Astrocyte (in vitro differentiated cells and primary cell): ENCODE data around the gene MARK4. TPM values are rescaled to one million over a fixed set of nuclear protein-coding genes. Genes with fewer than 3 reads are reported as not detected.

Experiments
- DNase-seq: peaks from one replicate; pipeline ENCODE4 v3.0.0-alpha.2; 2010; ENCODE audit warnings: low read depth
- FAIRE-seq: peaks from 2 replicates; lab custom pipeline; 2011; peaks lifted over from hg19 to GRCh38; lab: Jason Lieb, UNC
- H2AFZ ChIP-seq: 2 replicates; pipeline ENCODE4 v1.6.0; 2012; ENCODE audit warnings: low read depth, low read length, inconsistent platforms
- H3K27ac ChIP-seq: 2 replicates; pipeline ENCODE4 v1.5.1; 2011; ENCODE audit warnings: low read depth, low read length, inconsistent platforms
- H3K27me3 ChIP-seq: 2 replicates; pipeline ENCODE4 v1.6.0; 2011; ENCODE audit warnings: low read length, inconsistent platforms; ENCODE audit not compliant: insufficient read depth
- H3K36me3 ChIP-seq: 2 replicates; pipeline ENCODE4 v1.5.1; 2011; ENCODE audit warnings: low read length, inconsistent platforms; ENCODE audit not compliant: insufficient read depth
- H3K4me1 ChIP-seq: 2 replicates; pipeline ENCODE4 v1.5.1; 2011; ENCODE audit warnings: low read length, inconsistent platforms; ENCODE audit not compliant: insufficient read depth
- H3K4me2 ChIP-seq: 2 replicates; pipeline ENCODE4 v1.6.0; 2012; ENCODE audit warnings: low read length, inconsistent platforms
- H3K4me3 ChIP-seq: 2 replicates; pipeline ENCODE4 v1.5.1; 2011; ENCODE audit warnings: low read depth, mild to moderate bottlenecking, low read length, inconsistent platforms; ENCODE audit not compliant: insufficient read depth
- H3K79me2 ChIP-seq: 2 replicates; pipeline ENCODE4 v1.6.0; 2012; ENCODE audit warnings: mild to moderate bottlenecking, low read length, inconsistent platforms; ENCODE audit not compliant: insufficient read depth
- H3K9ac ChIP-seq: 2 replicates; pipeline ENCODE4 v1.6.0; 2012; ENCODE audit warnings: mild to moderate bottlenecking, low read length, inconsistent platforms
- H3K9me3 ChIP-seq: 2 replicates; pipeline ENCODE4 v1.5.1; 2012; ENCODE audit warnings: low read depth, mild to moderate bottlenecking, low read length, inconsistent platforms; ENCODE audit not compliant: insufficient read depth
- H4K20me1 ChIP-seq: 2 replicates; pipeline ENCODE4 v1.6.0; 2012; ENCODE audit warnings: low read length, inconsistent platforms; ENCODE audit not compliant: insufficient read depth
- H3K27ac Mint-ChIP-seq: one replicate; pipeline ENCODE4 v1.8.0; 2021; ENCODE audit warnings: mild to moderate bottlenecking, mixed read lengths; ENCODE audit not compliant: unreplicated experiment
- H3K27me3 Mint-ChIP-seq: one replicate; pipeline ENCODE4 v1.8.0; 2021; ENCODE audit warnings: low read depth, mixed read lengths; ENCODE audit not compliant: unreplicated experiment
- H3K36me3 Mint-ChIP-seq: one replicate; pipeline ENCODE4 v1.8.0; 2021; ENCODE audit warnings: low read depth, mixed read lengths; ENCODE audit not compliant: unreplicated experiment
- H3K4me1 Mint-ChIP-seq: one replicate; pipeline ENCODE4 v1.8.0; 2021; ENCODE audit warnings: low read depth, mixed read lengths; ENCODE audit not compliant: unreplicated experiment
- H3K4me3 Mint-ChIP-seq: one replicate; pipeline ENCODE4 v1.8.0; 2021; ENCODE audit warnings: mild to moderate bottlenecking, moderate library complexity, mixed read lengths; ENCODE audit not compliant: unreplicated experiment
- H3K9me3 Mint-ChIP-seq: one replicate; pipeline ENCODE4 v1.8.0; 2021; ENCODE audit warnings: mild to moderate bottlenecking, mixed read lengths; ENCODE audit not compliant: unreplicated experiment
- EZH2 ChIP-seq: IDR thresholded peaks from 2 replicates; pipeline ENCODE4 v1.6.1; 2012; ENCODE audit warnings: mild to moderate bottlenecking, low read length, inconsistent platforms; ENCODE audit not compliant: insufficient read depth
- total RNA-seq: library from RNA; stranded (reverse); gene quantifications from 2 replicates; pipeline ENCODE4 v1.2.1, GENCODE V29; 2021
- TF ChIP-seq, protein P1 (sequence below): IDR thresholded peaks from 2 replicates; pipeline ENCODE4 v1.5.1; 2011; ENCODE audit warnings: low read depth, mild to moderate bottlenecking, inconsistent platforms, low read length, moderate library complexity; ENCODE audit not compliant: insufficient read depth

MARK4 gene
- total RNA-seq, 1 donor from 2014 or later, result 61.0 TPM

GRCh38 chr19:45254044-45254531, 3.0 kb downstream of the MARK4 start:
- no peak overlapping the region for H3K9ac ChIP-seq
- Mint-ChIP-seq H3K27ac (no peak overlapping the region), H3K4me3 (no peak overlapping the region), H3K9me3 (no peaks in the 10 kb centered on the region), H3K4me1 (peaks cover 12% of the 10 kb centered on the region), H3K36me3 (peaks cover 3% of the 10 kb centered on the region), H3K27me3 (no peaks in the 10 kb centered on the region)
- no peak for DNase-seq
- H3K4me2 ChIP-seq, result peak overlapping the region; percentile 95
- H3K79me2 ChIP-seq, result peaks cover 59% of the 10 kb centered on the region
- H2AFZ ChIP-seq, result no peak overlapping the region
- peaks cover 3% of the 10 kb centered on the region for H3K27me3 ChIP-seq
- peaks cover 23% of the 10 kb centered on the region for H3K4me1 ChIP-seq
- H4K20me1 ChIP-seq, result peaks cover 63% of the 10 kb centered on the region
- no peak overlapping the region for H3K4me3 ChIP-seq
- FAIRE-seq, result no peak
- H3K27ac ChIP-seq, result no peak overlapping the region
- H3K9me3 ChIP-seq, result no peaks in the 10 kb centered on the region
- TF ChIP-seq EZH2, result no peak
- H3K36me3 ChIP-seq, result no peaks in the 10 kb centered on the region

GRCh38 chr19:45255611-45256157, 4.6 kb downstream of the MARK4 start:
- DNase-seq (no peak), FAIRE-seq (no peak)
- H3K4me1 ChIP-seq, result peaks cover 21% of the 10 kb centered on the region
- H3K36me3 ChIP-seq, result no peaks in the 10 kb centered on the region
- H3K79me2 ChIP-seq, result peaks cover 59% of the 10 kb centered on the region
- no peak overlapping the region for H3K9ac ChIP-seq
- Mint-ChIP-seq H3K4me1 (peaks cover 12% of the 10 kb centered on the region), H3K27me3 (no peaks in the 10 kb centered on the region), H3K9me3 (no peaks in the 10 kb centered on the region), H3K36me3 (peaks cover 3% of the 10 kb centered on the region), H3K27ac (no peak overlapping the region), H3K4me3 (no peak overlapping the region)
- H4K20me1 ChIP-seq, result peaks cover 67% of the 10 kb centered on the region
- H3K9me3 ChIP-seq, result no peaks in the 10 kb centered on the region
- H3K4me2 ChIP-seq, result no peak overlapping the region
- H3K4me3 ChIP-seq, result no peak overlapping the region
- H3K27ac ChIP-seq, result no peak overlapping the region
- no peaks in the 10 kb centered on the region for H3K27me3 ChIP-seq
- no peak overlapping the region for H2AFZ ChIP-seq
- TF ChIP-seq EZH2, result no peak
- TF ChIP-seq, protein P1, sequence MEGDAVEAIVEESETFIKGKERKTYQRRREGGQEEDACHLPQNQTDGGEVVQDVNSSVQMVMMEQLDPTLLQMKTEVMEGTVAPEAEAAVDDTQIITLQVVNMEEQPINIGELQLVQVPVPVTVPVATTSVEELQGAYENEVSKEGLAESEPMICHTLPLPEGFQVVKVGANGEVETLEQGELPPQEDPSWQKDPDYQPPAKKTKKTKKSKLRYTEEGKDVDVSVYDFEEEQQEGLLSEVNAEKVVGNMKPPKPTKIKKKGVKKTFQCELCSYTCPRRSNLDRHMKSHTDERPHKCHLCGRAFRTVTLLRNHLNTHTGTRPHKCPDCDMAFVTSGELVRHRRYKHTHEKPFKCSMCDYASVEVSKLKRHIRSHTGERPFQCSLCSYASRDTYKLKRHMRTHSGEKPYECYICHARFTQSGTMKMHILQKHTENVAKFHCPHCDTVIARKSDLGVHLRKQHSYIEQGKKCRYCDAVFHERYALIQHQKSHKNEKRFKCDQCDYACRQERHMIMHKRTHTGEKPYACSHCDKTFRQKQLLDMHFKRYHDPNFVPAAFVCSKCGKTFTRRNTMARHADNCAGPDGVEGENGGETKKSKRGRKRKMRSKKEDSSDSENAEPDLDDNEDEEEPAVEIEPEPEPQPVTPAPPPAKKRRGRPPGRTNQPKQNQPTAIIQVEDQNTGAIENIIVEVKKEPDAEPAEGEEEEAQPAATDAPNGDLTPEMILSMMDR, result no peak

DNA sequence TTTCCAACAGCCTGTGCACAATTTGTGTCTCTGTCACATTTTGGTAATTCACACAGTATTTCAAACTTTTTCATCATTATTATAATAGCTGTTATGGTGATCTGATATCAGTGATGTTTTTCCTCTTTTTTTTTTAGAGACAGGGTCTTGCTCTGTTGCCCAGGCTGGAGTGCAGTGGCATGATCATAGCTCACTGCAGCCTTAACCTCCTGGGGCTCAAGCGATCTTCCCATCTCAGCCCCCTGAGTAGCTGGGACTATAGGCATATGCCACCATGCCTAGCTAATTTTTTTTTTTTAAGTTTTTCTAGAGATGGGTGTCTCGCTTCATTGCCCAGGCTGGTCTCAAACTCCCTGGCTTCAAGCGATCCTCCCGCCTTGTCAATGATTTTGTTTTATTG, 5.8 kb downstream of the MARK4 start:
- Mint-ChIP-seq H3K9me3 (no peaks in the 10 kb centered on the region), H3K27ac (no peak overlapping the region), H3K4me3 (no peak overlapping the region), H3K4me1 (peaks cover 11% of the 10 kb centered on the region), H3K36me3 (peaks cover 7% of the 10 kb centered on the region), H3K27me3 (no peaks in the 10 kb centered on the region)
- DNase-seq (no peak), FAIRE-seq (no peak)
- no peaks in the 10 kb centered on the region for H3K9me3 ChIP-seq
- H2AFZ ChIP-seq, result no peak overlapping the region
- H3K79me2 ChIP-seq, result peaks cover 56% of the 10 kb centered on the region
- peaks cover 70% of the 10 kb centered on the region for H4K20me1 ChIP-seq
- H3K4me3 ChIP-seq, result no peak overlapping the region
- no peak overlapping the region for H3K4me2 ChIP-seq
- H3K27me3 ChIP-seq, result no peaks in the 10 kb centered on the region
- H3K9ac ChIP-seq, result no peak overlapping the region
- H3K4me1 ChIP-seq, result peaks cover 19% of the 10 kb centered on the region
- TF ChIP-seq, protein P1, result no peak
- no peak for TF ChIP-seq EZH2
- H3K36me3 ChIP-seq, result no peaks in the 10 kb centered on the region
- no peak overlapping the region for H3K27ac ChIP-seq
